ENCODE results near the gene UGT1A7.
A peak's percentile ranks its signal among the peaks of the same experiment; 100 is the strongest.

UGT1A7 gene

DNA sequence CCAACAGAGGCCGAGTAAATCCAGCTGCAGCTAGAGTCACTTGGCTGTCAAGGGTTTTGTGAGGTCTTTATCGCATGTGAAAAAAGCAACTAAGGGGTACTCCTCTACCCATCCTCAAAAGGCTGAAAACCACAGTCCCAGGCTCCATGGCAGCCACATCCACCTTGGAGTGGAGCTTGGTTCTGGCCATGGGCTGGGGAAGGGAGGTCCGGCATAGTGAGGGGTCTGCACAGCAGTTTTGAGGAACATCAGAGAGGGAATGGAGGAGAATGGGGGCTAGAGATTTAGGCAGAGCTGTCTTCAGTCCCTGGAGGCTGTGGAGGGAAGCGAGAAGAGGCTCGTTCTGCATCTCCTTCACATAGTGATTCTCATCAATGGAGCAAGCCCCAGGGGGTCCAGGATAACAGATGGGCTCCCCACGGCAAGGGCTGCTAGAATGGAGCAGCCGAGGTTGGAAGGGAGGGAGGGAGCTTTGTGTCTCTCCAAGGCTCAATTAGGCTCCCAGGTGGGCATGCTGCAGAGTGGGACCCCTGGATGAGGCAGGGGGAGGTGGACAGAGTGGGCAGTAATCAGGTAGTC is 117.5 kb downstream of the UGT1A7 start:
- no peak for DNase-seq
- ATAC-seq = no peak

DNA sequence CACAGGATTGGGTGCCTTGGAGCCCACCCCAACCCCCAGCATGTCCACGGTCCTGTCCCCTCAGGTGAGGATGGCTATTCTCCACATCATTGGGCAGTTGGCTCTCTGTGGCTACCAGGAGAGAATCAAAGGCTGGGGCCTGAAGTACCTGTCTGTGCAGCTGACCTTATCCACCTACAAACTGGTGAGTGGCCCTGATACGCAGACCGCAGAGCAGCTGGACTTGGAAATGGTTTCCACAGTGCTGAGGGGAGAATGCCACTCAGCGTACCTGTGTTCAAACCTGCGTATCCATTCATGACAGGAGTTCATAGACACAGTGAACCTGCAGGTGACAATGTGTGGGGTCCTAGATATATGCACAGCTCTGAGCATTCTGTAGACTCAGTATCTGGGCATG is 118.0 kb downstream of the UGT1A7 start:
- ATAC-seq = no peak

DNA sequence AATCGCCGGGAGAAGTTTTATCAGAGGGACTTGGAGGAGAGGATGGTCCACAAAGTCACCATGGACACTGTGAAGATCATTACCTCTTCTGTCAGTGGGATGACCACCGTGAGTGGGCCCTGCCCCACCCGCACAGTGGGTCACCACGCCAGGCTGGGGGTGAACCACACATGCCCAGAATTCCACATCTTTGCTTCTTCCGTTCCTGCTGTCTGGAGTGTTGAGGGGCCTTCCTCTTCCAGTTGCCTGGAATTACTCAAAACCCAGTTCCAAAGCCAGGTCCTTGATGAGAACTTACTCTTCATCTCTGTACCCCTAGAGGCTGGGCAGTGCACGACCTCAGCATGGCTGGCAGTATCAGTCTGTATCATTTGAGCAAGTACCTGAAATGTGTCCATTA is 118.5 kb downstream of the UGT1A7 start:
- no peak for ATAC-seq
- no peak for DNase-seq

More for the DNA sequence above, 118.0 kb downstream of the UGT1A7 start:
- no peak for DNase-seq

DNA sequence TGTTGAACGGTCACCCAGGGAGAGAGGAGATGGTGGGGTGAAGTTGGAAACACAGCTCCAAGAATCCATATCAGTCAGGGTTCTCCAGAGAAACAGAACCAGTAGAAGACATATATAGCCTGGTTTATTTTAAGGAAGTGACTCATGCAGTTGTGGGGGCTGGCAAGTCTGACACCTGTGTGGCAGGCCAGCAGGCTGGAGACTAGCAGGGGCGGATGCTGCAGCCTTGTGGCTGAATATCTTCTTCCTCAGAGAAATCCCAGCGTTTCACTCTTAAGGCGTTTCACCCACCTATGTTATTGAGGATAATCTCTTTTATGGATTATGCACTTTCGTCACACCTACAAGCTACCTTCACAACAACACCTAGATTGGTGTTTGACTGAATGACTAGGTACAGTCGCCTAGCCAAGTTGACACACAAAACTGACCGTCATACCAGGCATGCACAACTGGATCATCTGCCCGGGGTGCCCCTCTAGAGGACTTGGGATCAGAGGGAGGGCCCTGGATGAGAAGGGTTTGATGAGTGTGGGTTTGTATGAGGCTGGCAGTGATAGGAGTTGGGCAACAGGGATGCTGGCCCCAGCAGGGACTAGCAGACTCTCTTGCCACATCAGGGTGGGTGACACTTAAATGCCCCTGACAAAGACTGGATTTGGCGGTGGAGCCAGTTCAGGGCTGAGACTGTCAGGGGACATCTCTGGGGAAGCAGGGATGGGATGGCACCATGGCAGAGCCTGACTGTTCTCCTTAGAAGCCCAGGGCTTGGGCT is 119.8 kb downstream of the UGT1A7 start:
- DNase-seq = peak; percentile 24
- ATAC-seq = no peak

DNA sequence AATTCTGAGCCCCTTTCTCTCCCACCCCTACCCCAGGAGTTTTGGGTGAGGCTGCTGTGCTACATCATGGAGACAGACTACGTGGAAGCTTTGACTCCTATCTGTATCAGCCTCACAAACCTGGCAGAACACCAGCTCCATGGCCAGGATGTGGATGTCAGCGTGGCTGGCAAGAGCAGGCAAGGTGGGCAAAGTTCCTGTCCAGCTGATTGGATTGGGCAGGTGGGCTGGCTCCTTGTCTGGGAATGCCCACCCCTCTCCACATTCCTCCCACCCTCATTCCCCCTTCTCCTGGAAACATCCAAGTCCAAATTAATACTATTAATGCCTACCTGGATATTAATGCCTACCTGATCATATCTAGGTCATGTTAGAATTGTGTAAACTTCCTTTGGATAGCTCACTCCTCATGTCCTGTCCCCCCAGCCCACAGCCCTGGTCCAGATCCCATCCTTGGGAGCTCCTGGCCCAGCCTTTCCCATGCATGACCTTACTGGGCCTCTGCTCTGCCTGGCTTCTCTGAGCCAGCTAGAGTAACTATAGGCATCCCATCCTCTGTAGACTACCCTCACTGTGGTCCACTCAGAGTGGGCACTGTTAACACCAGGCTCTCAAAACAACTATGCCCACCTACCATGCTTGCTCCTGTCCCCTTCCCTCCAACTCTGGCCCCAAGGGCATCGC is 120.6 kb downstream of the UGT1A7 start:
- no peak for DNase-seq

DNA sequence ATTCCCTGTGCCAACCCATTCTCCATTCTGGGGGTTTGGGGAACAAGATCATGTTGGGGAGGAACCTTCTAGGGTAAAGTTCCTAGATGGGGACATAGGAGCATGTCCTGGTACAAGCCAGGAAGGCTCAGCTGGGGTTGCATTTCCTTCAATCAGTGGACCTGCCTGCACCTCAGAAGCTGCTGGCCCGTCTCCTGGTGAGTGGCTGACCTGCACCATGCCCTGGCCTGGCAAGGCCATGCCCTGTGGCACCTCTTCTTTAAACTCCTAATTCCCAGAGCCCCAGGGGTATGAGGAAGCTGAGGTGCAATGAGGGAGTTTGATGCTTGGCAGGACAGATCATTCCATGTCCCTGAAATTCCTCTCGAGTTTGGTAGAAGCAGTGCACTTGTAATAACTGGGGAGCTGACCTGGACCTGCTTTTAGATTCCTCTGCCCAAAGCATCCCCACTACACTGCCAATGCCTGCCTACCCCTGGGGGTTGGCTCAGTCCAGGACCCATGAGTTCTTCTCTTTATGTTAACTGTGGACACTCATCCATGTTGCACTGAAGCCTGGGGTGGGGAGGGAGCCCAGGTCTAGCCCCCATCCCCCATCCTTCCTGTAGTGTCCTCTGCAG is 121.7 kb downstream of the UGT1A7 start:
- ATAC-seq (no peak), DNase-seq (no peak)

More for the DNA sequence above, 120.6 kb downstream of the UGT1A7 start:
- no peak for ATAC-seq

DNA sequence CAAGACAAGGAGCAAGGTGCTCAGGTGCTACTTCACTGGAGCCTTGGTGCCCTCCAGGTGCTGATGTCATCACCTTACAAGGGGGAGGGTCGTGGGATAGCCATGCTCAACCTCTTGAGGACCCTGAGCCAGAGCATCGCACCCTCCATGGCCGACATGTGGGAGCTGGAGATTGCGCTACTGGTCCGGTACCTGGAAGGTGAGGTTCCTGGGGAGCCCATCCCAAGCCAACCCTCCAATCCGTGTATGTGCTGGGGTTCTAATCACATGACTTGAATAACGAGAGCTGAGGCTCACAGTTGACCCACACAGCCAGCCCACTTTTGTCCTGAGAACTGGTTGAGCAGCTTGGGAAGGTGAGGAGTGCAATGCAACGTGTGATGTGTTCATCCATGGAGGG is 122.3 kb downstream of the UGT1A7 start:
- no peak for ATAC-seq
- no peak for DNase-seq

DNA sequence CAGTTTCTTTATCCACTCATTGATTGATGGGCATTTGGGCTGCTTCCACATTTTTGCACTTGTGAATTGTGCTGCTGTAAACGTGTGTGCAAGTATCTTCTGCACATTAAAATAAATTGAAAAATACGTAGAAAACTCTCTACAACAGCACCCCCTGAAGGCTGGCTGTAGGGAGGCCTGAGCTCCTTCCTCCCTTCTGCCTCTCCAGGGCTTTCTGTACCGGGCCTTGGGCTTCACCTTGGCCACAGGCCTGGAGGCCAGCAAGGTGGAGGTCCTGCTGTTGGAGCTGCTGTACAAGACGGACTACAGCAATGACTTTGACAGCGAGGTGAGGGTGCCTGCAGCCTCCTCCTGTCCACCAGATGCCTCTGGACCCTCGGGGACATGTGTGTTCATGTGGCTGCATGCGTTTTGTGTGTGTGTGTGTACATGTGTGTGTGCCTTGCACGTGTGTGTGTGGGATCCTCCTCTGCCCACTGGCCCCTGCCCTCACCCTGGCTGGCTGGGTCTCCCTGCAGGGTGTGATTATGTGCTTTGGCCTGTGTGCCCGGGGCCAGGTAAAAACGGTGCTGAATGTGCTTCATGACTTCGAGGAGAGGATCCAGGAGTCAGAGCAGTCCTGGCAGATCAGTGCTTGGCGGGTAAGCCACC is 125.6 kb downstream of the UGT1A7 start:
- DNase-seq = no peak
- ATAC-seq = no peak

DNA sequence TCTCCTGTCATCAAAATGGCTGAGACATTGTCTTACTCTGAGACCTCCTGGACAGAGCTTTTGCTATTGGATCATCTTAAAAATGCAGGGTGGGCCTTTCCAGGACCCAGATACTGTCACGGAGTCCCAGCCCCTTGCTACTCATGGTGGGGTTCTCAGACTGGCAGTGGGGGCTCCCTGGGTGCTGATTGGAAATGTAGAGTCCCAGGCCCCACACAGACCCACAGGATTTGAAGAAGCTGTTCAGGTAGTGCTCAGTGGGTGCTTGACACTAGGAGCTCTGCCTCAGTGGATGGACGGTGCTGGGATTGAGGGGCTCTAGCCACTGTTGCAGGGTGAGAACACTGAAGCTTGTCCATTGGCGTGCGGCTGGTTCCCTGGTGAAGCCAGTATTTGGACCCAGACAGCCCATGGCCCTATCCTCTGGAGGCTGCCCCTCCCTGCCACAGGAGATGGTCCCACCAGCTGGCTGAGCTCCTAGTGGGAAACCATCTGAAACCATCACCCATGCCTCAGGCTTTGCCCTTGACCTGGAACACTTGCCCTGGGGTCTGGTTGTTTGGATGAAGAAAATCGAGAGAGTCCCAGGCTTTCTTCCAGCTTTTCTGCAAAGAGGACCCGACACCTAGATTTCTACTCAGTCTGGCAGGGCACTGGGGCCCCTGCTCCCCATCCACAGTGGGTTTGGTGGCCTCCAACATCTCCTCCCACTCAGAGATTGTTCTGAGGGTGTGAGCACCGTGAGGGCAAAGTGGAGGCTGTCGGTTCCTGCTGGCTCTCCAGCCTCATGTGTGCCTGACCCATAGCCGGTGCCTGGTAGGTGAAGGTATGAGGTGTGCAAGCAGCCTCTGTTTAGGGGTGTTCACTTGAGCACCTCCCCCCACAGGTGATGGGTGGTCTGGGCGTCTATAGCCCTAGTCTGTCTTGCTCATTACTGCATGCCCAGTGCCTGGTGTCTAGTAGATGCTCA is 126.5 kb downstream of the UGT1A7 start:
- no peak for DNase-seq
- no peak for ATAC-seq

DNA sequence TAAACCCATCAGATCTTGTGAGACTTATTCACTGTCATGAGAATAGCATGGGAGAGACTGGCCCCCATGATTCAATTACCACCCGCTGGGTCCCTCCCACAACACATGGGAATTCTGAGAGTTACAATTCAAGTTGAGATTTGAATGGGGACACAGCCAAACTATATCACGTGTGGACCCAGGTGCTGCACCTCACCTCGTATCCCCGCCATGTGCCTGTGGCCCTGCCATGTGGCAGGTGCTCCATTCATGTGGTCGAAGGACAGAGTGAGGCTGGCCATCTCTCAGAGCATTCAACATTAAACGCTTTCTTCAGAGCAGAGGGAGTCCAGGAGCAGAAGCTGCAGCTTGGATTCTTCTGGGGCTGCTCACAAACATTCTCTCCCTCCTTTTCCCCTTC is 128.7 kb downstream of the UGT1A7 start:
- DNase-seq = no peak

DNA sequence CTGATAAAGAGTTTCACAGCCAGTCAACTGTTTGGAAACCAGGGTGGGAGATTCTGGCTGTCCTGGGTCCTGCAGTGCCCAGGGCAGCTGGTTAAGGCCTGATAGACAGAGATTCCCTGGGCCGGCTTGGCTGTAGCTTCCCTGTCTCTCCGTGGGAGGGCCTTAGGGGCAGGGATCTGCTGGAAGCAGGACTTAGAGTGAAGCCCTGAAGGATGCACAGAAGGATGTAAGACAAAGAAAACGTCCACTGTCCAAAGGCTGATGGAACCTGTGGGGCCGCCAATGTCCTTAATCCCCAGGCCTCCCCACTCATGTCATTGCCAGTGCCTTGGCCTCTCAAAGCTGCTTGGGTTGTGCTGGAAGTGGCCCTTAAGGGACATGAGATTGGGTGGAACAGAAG is 129.4 kb downstream of the UGT1A7 start:
- ATAC-seq = no peak
- no peak for DNase-seq

More for the DNA sequence above, 128.7 kb downstream of the UGT1A7 start:
- no peak for ATAC-seq

DNA sequence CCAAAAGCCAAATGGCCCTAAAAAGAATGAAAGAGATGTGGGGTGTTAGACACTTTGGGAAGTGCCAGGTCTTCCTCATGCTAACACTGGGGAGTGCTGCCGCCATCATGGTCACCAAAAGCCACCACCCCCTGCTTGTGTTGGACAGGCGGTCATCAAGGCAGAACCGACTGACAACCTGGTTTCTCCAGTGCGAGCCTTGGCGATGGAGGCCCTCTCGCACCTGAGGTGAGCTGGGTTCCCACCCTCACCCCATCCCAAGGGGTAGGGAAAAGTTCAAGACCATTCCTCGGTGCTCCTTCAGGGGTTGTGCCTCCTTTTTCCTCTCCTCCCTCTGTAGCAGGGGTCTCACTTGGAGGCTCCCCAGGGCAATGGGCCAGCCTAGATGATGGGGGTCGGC is 130.0 kb downstream of the UGT1A7 start:
- DNase-seq = no peak
- ATAC-seq = no peak

DNA sequence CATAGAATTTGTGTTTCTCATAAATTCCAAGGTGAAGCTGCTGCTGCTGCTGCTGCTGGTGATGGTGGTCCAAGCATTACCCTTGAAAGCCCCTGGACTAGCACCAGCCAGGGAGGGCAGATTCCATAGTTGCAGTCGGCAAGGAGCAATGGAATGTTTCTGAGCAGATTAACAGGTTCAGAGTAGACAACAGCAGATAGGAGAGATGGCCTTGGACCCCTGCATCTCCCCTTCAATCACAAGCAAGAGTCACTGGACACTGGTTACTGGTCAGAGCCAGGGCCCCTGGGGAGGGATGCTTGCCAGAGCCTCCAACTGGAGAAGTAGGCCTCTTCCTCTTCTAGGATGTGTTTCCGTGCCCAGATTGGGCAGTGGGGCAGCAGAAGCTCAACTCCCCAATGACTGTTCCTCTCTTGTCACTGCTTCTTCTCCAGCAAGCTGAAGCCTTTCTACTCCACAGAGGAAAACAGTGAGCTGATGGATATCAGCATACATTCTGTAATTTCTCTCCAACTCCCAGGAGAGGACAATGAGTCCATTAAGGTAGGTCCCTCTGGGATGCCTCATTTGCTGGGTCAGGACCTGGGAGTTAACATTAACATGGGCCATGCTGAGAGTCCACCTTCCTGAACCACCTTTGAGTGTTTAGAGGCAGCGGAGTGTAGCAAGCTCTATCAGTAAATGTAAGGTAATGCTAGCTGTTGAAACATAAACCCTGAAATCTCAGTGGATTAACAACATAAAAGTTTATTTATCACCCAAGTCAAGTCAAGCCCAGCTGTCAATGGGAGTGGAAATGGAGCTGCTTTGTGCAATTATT is 131.7 kb downstream of the UGT1A7 start:
- DNase-seq (no peak), ATAC-seq (no peak)

DNA sequence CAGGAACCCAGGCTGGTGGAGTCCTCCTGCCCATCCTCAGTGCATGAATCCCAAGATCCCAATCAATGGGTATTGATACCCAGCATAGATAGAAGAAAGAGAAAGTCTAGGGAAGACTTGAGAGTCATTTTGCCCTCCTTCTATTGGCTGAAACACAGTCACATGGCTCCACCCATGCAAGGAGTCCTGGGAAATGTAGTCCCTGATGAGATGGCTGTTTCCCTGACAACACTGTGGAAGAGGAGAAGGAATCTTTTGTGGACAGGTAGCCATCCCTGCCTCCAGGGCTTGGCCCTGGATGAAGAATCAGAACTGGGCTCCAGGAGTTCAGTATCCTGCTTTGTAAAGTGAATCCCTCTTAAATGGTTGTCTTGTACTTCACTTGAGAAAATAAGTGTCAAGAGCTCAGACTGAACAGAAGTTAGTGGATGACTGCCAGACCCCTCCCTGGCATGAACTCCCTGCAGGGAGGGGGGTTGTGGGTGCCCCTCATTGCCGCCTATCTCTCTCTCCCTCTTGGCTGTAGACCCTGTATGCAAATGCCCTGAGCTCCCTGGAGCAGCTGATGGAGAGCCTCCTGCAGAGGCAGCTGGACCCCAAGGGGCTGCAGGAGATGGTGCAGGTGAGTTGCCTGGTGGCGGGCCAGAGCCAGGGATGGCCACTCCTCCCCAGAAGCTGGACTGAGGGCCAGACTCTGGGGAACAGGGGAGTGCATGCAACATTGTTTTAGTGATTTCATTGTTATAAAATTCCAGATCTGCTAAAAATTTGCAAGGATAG is 132.5 kb downstream of the UGT1A7 start:
- ATAC-seq = no peak
- no peak for DNase-seq

DNA sequence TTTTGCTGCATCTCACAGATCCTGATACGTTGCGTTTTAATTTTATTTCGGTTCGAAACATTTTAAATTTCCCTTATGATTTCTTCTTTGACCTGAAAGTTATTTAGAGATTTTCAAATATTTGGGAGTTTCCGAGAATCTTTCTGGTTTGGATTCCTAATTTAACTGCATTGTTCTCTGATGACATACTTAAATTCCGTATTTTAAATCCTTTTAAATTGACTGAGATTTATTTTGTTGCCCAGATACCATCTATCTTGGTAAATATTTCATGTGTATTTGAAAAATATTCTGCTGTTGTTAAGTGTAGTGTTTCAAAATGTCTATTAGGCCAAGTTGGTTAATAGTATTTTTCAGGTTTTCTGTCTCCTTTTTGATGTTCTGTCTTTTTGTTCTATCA is 134.2 kb downstream of the UGT1A7 start:
- ATAC-seq = no peak
- no peak for DNase-seq

DNA sequence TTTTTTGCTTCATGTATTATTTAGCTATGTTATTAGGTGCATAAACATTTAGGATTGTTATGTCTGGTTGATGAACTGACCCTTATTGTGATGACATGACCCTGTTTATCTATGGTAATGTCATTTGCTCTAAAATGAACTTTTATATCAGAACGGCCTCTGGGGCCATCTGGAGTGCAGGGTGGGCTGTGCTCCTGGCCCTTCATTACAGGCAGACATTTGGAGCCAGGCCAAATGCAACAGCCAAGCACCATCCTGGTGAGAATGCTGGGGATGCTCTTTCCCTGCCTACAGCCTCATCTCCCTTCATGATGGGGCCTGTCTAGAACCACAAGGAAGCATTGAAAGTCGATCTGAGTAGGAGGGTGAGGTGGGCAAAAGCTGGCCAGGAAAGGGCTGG is 134.6 kb downstream of the UGT1A7 start:
- no peak for ATAC-seq
- DNase-seq = no peak

DNA sequence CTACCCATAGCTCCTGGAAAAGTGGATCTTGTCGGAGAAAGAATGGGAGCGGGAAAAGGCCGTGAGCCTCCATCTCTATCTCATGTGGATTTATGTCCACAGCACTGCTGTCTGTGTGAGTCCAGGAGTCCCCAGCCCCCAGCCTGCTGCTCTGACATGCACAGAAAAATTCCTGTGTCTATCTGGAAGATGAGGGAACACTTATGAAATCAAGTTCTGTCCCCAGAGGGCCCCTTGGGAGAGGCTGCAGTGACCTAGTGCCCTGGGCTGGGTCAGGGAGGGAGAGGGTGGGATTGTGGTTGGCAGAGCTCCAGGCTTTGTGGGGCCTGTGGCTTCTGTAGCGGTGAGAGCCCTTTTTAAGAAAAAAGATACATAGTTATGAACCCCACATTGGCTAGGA is 135.1 kb downstream of the UGT1A7 start:
- ATAC-seq = no peak
- DNase-seq = no peak

DNA sequence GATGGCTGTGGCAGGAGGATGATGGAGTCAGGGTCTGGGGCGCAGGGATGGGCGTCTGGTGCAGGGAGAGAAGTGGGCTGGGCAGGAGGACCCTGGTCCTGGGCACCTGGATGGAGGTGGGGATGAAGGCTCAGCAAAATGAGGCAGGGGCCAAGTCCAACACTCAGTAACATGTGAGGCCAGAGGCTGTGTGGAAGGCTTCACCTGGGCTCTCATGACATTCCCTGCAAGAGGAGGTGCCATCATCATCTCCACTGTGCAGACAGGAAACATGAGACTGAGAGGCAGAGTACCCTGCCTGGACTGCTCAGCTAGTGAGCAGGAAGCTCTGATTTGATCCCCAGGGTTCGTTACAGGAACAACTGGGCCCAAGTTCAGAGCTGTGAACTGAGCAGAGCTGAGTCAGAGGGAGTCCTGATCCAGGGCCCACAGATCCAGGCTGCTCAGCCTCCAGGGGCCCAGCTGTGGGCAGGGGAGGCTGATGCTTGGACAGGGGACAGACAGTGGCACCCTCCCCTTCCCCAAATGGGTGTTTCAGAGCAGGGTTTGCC is 135.7 kb downstream of the UGT1A7 start:
- ATAC-seq = no peak
- no peak for DNase-seq

DNA sequence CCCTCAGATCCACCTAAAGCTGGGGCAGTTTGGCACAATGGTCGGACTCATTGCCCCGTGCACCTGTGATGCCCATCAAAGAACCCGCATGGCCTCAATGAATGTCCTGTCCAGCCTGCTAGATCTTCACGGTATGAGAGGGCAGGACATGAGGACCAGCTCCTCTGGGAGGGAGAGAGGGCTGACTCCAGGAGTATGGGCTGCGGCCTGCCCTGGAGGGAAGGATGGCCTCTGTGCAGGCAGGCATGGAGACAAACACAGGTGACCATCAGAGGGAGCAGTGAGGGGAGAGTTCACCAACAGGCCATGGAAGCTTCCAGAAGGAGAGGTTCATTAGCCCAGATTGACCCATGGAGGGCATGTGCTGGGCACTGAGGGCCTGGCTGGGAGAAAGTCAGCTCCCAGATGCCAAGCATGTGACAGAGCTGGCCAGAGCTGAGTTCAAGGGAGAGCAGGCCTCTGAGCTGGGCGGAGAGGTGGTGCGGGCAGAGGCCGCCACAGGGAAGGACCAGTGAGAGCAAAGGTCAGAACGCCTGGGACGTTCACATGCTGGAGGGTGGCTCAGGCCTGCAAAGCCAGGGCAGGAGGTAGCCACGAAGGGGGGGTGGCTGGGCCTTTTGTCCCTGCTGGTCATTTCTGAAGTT is 136.4 kb downstream of the UGT1A7 start:
- no peak for DNase-seq
- no peak for ATAC-seq

Data from stimulated activated naive CD8-positive, alpha-beta T cell treated with anti-CD3 and anti-CD28 coated beads, Interleukin-15, Interleukin-2, amounts not matched to agents 100 U/mL and 50 U/mL, for 24 hours (primary cell).